DND-41 (cell line): Measurements from ENCODE around the gene SDE2.

ENCODE experiments used
- ATAC-seq: fragments of 200-7000 bp; cut with Tn5 transposase; 3 replicates; pipeline ENCODE4 v1.9.1; 2021; ENCODE audit warnings: low read depth; ENCODE audit not compliant: insufficient read depth
- DNase-seq: peaks from one replicate; pipeline ENCODE4 v3.0.0-alpha.2; 2020
- H2AFZ ChIP-seq: 2 replicates; pipeline ENCODE4 v1.6.0; 2012; ENCODE audit warnings: low read depth, low read length
- H3K27ac ChIP-seq: 2 replicates; pipeline ENCODE4 v1.5.1; 2012; ENCODE audit warnings: low read length, inconsistent platforms
- H3K27me3 ChIP-seq: fragments of 200-600 bp; sonication (generic); 2 replicates; pipeline ENCODE4 v1.6.0; 2012; ENCODE audit warnings: low read length, mild to moderate bottlenecking, inconsistent platforms; ENCODE audit not compliant: insufficient read depth, poor library complexity
- H3K36me3 ChIP-seq: 2 replicates; pipeline ENCODE4 v1.5.1; 2012; ENCODE audit warnings: low read length, inconsistent platforms; ENCODE audit not compliant: insufficient read depth
- H3K4me1 ChIP-seq: 2 replicates; pipeline ENCODE4 v1.5.1; 2012; ENCODE audit warnings: mild to moderate bottlenecking, low read length; ENCODE audit not compliant: insufficient read depth
- H3K4me2 ChIP-seq: 2 replicates; pipeline ENCODE4 v1.6.0; 2012; ENCODE audit warnings: mild to moderate bottlenecking, moderate library complexity, low read length, inconsistent platforms; ENCODE audit not compliant: insufficient read depth
- H3K4me3 ChIP-seq, 2 experiments: fragments of 200-600 bp in 1 of 2; shearing (Covaris generic) in 1 of 2; 2 replicates each; pipeline ENCODE4 v1.5.1; 2012 to 2016; ENCODE audit warnings: inconsistent platforms in 2 of 2, low read length in 2 of 2, mild to moderate bottlenecking in 2 of 2, low read depth in 1 of 2, moderate library complexity in 1 of 2
- H3K79me2 ChIP-seq: 2 replicates; pipeline ENCODE4 v1.6.0; 2012; ENCODE audit warnings: low read length, inconsistent platforms; ENCODE audit not compliant: insufficient read depth
- H3K9ac ChIP-seq: 2 replicates; pipeline ENCODE4 v1.6.0; 2012; ENCODE audit warnings: low read depth, mild to moderate bottlenecking, inconsistent platforms, low read length, moderate library complexity
- H3K9me3 ChIP-seq: 2 replicates; pipeline ENCODE4 v1.5.1; 2012; ENCODE audit warnings: low read length, moderate library complexity, mild to moderate bottlenecking, inconsistent platforms; ENCODE audit not compliant: insufficient read depth, severe bottlenecking
- H4K20me1 ChIP-seq: 2 replicates; pipeline ENCODE4 v1.6.0; 2012; ENCODE audit warnings: low read length; ENCODE audit not compliant: insufficient read depth
- CTCF ChIP-seq: IDR thresholded peaks from 2 replicates; pipeline ENCODE4 v1.5.1; 2012; ENCODE audit warnings: borderline replicate concordance, low read length, moderate library complexity, mild to moderate bottlenecking; ENCODE audit not compliant: poor library complexity, severe bottlenecking; ENCODE audit errors: extremely low read depth
- EZH2 ChIP-seq: IDR thresholded peaks from 3 replicates; pipeline ENCODE4 v1.6.1; 2012; ENCODE audit warnings: borderline replicate concordance, low read depth, mild to moderate bottlenecking, moderate library complexity, low read length, inconsistent platforms; ENCODE audit not compliant: severe bottlenecking

Gene SDE2

GRCh38 chr1:225933072-225933471 is 66.1 kb downstream of the SDE2 start:
- H4K20me1 ChIP-seq, result no peaks in the 10 kb centered on the region
- ATAC-seq (no peak), DNase-seq (no peak)
- no peak overlapping the region for H2AFZ ChIP-seq
- no peak overlapping the region for H3K4me3 ChIP-seq
- H3K4me1 ChIP-seq, result no peaks in the 10 kb centered on the region
- H3K27ac ChIP-seq, result no peak overlapping the region
- no peaks in the 10 kb centered on the region for H3K27me3 ChIP-seq
- H3K9ac ChIP-seq, result no peak overlapping the region
- H3K36me3 ChIP-seq, result no peaks in the 10 kb centered on the region
- TF ChIP-seq EZH2 (no peak), CTCF (no peak)
- H3K79me2 ChIP-seq, result no peaks in the 10 kb centered on the region
- no peaks in the 10 kb centered on the region for H3K9me3 ChIP-seq
- no peak overlapping the region for H3K4me2 ChIP-seq
